Lower leg skin (tissue), 3 donors: ENCODE results near the gene CAVIN4.

Source experiments
- POLR2A ChIP-seq, 2 donors: fragments of 450-650 bp; IDR thresholded peaks; one replicate each; pipeline ENCODE4 v1.6.1; 2016 to 2017; ENCODE audit warnings: antibody characterized with exemption in 2 of 2, mild to moderate bottlenecking in 1 of 2, moderate library complexity in 1 of 2
- TF ChIP-seq, protein P1 (sequence below), 3 donors: fragments of 450-650 bp; IDR thresholded peaks; one replicate each; pipeline ENCODE4 v1.5.1; 2016; ENCODE audit warnings: antibody characterized with exemption in 3 of 3, mild to moderate bottlenecking in 3 of 3, moderate library complexity in 2 of 3

- TF ChIP-seq, protein P1, sequence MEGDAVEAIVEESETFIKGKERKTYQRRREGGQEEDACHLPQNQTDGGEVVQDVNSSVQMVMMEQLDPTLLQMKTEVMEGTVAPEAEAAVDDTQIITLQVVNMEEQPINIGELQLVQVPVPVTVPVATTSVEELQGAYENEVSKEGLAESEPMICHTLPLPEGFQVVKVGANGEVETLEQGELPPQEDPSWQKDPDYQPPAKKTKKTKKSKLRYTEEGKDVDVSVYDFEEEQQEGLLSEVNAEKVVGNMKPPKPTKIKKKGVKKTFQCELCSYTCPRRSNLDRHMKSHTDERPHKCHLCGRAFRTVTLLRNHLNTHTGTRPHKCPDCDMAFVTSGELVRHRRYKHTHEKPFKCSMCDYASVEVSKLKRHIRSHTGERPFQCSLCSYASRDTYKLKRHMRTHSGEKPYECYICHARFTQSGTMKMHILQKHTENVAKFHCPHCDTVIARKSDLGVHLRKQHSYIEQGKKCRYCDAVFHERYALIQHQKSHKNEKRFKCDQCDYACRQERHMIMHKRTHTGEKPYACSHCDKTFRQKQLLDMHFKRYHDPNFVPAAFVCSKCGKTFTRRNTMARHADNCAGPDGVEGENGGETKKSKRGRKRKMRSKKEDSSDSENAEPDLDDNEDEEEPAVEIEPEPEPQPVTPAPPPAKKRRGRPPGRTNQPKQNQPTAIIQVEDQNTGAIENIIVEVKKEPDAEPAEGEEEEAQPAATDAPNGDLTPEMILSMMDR (IDR thresholded peaks at IDR 0.05): no peak
- no peak for TF ChIP-seq POLR2A (IDR thresholded peaks at IDR 0.05)
Measured at GRCh38 chr9:100600521-100601079, 22.7 kb downstream of the CAVIN4 start.
